Upper lobe of right lung (tissue), 1 donor: Measurements from ENCODE around the gene TEX54. TPM values are rescaled to one million over a fixed set of nuclear protein-coding genes. Genes with fewer than 3 reads are reported as not detected.

Experiments
- ATAC-seq: fragments of 200-7000 bp; cut with Tn5 transposase; one replicate; pipeline ENCODE4 v1.9.1; 2020; ENCODE audit warnings: mild to moderate bottlenecking, moderate library complexity
- DNase-seq: peaks from one replicate; pipeline ENCODE4 v3.0.0-alpha.2; 2020
- H3K27ac ChIP-seq: fragments of 200-600 bp; one replicate; pipeline ENCODE4 v1.8.0; 2022
- H3K27me3 ChIP-seq: fragments of 200-600 bp; one replicate; pipeline ENCODE4 v1.8.0; 2022; ENCODE audit warnings: mild to moderate bottlenecking
- H3K36me3 ChIP-seq: fragments of 200-600 bp; one replicate; pipeline ENCODE4 v1.8.0; 2022
- H3K4me1 ChIP-seq: fragments of 200-600 bp; one replicate; pipeline ENCODE4 v1.8.0; 2022
- H3K4me3 ChIP-seq: fragments of 200-600 bp; one replicate; pipeline ENCODE4 v1.8.0; 2022; ENCODE audit warnings: mild to moderate bottlenecking
- H3K9me3 ChIP-seq: fragments of 200-600 bp; one replicate; pipeline ENCODE4 v1.8.0; 2022
- CTCF ChIP-seq: fragments of 200-600 bp; IDR thresholded peaks from one replicate; pipeline ENCODE4 v1.8.0; 2022; ENCODE audit warnings: antibody characterized with exemption
- intact Hi-C: fragments of 100-400 bp; cut with DNase I; formaldehyde crosslinking; loops from one replicate; pipeline ENCODE4 v1.11.0; 2022
- total RNA-seq: library from RNA; stranded (reverse); fragmentation: NEBNext Ultra II Directional; extraction: Animal tissue kit (Norgen Biotek cat#: 25700); gene quantifications from one replicate; pipeline ENCODE4 v1.2.1, GENCODE V29; 2021
- donor health status: DM: no; HTN: yes; CAD: no; lungs with severe emphysema.

The TEX54 gene
- total RNA-seq, 1 donor from 2014 or later: not detected

- Histone ChIP-seq H3K4me1 (peaks cover 5% of the 10 kb centered on the region), H3K9me3 (no peaks in the 10 kb centered on the region), H3K27me3 (no peaks in the 10 kb centered on the region), H3K27ac (no peak overlapping the region), H3K36me3 (peaks cover 95% of the 10 kb centered on the region), H3K4me3 (no peak overlapping the region)
- TF ChIP-seq CTCF: no peak
- ATAC-seq (no peak), DNase-seq (no peak)
- intact Hi-C loops: no loop called here
Measured at GRCh38 chr11:62823677-62824076, 9.0 kb downstream of the TEX54 start.

GRCh38 chr11:62817129-62817528 is 15.5 kb downstream of the TEX54 start:
- ATAC-seq: no peak
- Histone ChIP-seq H3K4me3 (no peak overlapping the region), H3K27me3 (no peaks in the 10 kb centered on the region), H3K36me3 (peaks cover 65% of the 10 kb centered on the region), H3K9me3 (no peaks in the 10 kb centered on the region), H3K4me1 (no peaks in the 10 kb centered on the region), H3K27ac (peak overlapping the region; percentile 2)
- TF ChIP-seq CTCF: no peak
- no peak for DNase-seq
- intact Hi-C loops: no loop called here

- intact Hi-C loops: no loop called here
- DNase-seq (no peak), ATAC-seq (peak; percentile 73)
- TF ChIP-seq CTCF: no peak
- Histone ChIP-seq H3K9me3 (no peaks in the 10 kb centered on the region), H3K36me3 (peaks cover 59% of the 10 kb centered on the region), H3K4me3 (no peak overlapping the region), H3K27me3 (no peaks in the 10 kb centered on the region), H3K27ac (peak overlapping the region; percentile 2), H3K4me1 (no peaks in the 10 kb centered on the region)
Measured at GRCh38 chr11:62816557-62816956, 16.1 kb downstream of the TEX54 start.

GRCh38 chr11:62811659-62812058 is 21.0 kb downstream of the TEX54 start:
- intact Hi-C loops: no loop called here
- DNase-seq (no peak), ATAC-seq (no peak)
- H3K27me3 ChIP-seq: no peaks in the 10 kb centered on the region
- no peaks in the 10 kb centered on the region for H3K9me3 ChIP-seq
- H3K36me3 ChIP-seq: peaks cover 13% of the 10 kb centered on the region
- H3K4me3 ChIP-seq: no peak overlapping the region
- no peak overlapping the region for H3K27ac ChIP-seq
- peaks cover 5% of the 10 kb centered on the region for H3K4me1 ChIP-seq
- TF ChIP-seq CTCF: no peak

- ATAC-seq: no peak
- intact Hi-C loops: no loop called here
- no peaks in the 10 kb centered on the region for H3K9me3 ChIP-seq
Measured at GRCh38 chr11:62810748-62811147, 21.9 kb downstream of the TEX54 start.

More at GRCh38 chr11:62810748-62811147, 21.9 kb downstream of the TEX54 start:
- Histone ChIP-seq H3K4me1 (peaks cover 14% of the 10 kb centered on the region), H3K4me3 (no peak overlapping the region), H3K27ac (no peak overlapping the region), H3K27me3 (no peaks in the 10 kb centered on the region), H3K36me3 (peaks cover 6% of the 10 kb centered on the region)
- no peak for TF ChIP-seq CTCF
- DNase-seq: no peak
